CD4-positive, alpha-beta T cell (primary cell): Measurements from ENCODE around the gene MATN1. TPM values are rescaled to one million over a fixed set of nuclear protein-coding genes. Genes with fewer than 3 reads are reported as not detected.

Source experiments
- ATAC-seq: fragments of 200-7000 bp; cut with Tn5 transposase; one replicate; pipeline ENCODE4 v1.10.0; 2022; ENCODE audit warnings: mild to moderate bottlenecking; ENCODE audit not compliant: poor library complexity
- CTCF ChIA-PET: fragments of 350-600 bp; sonication (Branson Sonifier 250); formaldehyde crosslinking; loops from one replicate; lab custom pipeline; 2021; ENCODE audit warnings: antibody characterized with exemption, inconsistent platforms; lab: Charles Lee
- POLR2A ChIA-PET: fragments of 350-600 bp; sonication (Branson Sonifier 250); formaldehyde crosslinking; loops from one replicate; lab custom pipeline; 2021; ENCODE audit warnings: antibody characterized with exemption, inconsistent platforms; lab: Charles Lee
- DNase-seq, 14 experiments: peaks; one replicate each; pipeline ENCODE4 v3.0.0-alpha.2; 2013 to 2020; ENCODE audit warnings: mixed read lengths in 2 of 14
- H3K27ac ChIP-seq, 2 donors: one replicate each; pipeline versions ENCODE4 v1.5.1 to v1.7.0; 2013; ENCODE audit warnings: low read length in 2 of 2, low read depth in 1 of 2, mild to moderate bottlenecking in 1 of 2
- H3K27me3 ChIP-seq, 2 experiments: 1 replicate in 1 of 2; 2 replicates in 1 of 2; pipeline versions ENCODE4 v1.6.1 to v1.7.0; 2013; ENCODE audit warnings: low read length in 2 of 2, control low read depth in 1 of 2, mild to moderate bottlenecking in 1 of 2, moderate library complexity in 1 of 2; ENCODE audit not compliant: insufficient read depth in 2 of 2, control insufficient read depth in 1 of 2
- H3K36me3 ChIP-seq: one replicate; pipeline ENCODE4 v1.6.1; 2013; ENCODE audit warnings: low read length, control low read depth; ENCODE audit not compliant: insufficient read depth
- H3K4me1 ChIP-seq: one replicate; pipeline ENCODE4 v1.6.1; 2013; ENCODE audit warnings: low read length, control low read depth; ENCODE audit not compliant: insufficient read depth
- H3K4me3 ChIP-seq: one replicate; pipeline ENCODE4 v1.5.1; 2013; ENCODE audit warnings: mild to moderate bottlenecking, low read length, moderate library complexity
- H3K9me3 ChIP-seq, 2 experiments: 1 replicate in 1 of 2; 2 replicates in 1 of 2; pipeline versions ENCODE4 v1.6.1 to v1.7.0; 2013; ENCODE audit warnings: low read length in 2 of 2, mild to moderate bottlenecking in 2 of 2, control low read depth in 1 of 2, moderate library complexity in 1 of 2; ENCODE audit not compliant: control insufficient read depth in 1 of 2, insufficient read depth in 1 of 2
- H3K27ac Mint-ChIP-seq: one replicate; pipeline ENCODE4 v1.8.0; 2020; ENCODE audit warnings: mixed read lengths
- H3K27me3 Mint-ChIP-seq: one replicate; pipeline ENCODE4 v1.8.0; 2021; ENCODE audit warnings: mixed read lengths
- H3K36me3 Mint-ChIP-seq: one replicate; pipeline ENCODE4 v1.8.0; 2021; ENCODE audit warnings: low read depth, mixed read lengths
- H3K4me1 Mint-ChIP-seq: one replicate; pipeline ENCODE4 v1.8.0; 2021; ENCODE audit warnings: low read depth, mixed read lengths
- H3K4me3 Mint-ChIP-seq: one replicate; pipeline ENCODE4 v1.8.0; 2020; ENCODE audit warnings: mild to moderate bottlenecking, mixed read lengths
- H3K9me3 Mint-ChIP-seq: one replicate; pipeline ENCODE4 v1.8.0; 2020; ENCODE audit warnings: mixed read lengths
- CTCF ChIP-seq: fragments of 200-600 bp; IDR thresholded peaks from one replicate; pipeline ENCODE4 v1.8.0; 2022; ENCODE audit warnings: antibody characterized with exemption, mild to moderate bottlenecking
- intact Hi-C, 2 experiments: fragments of 100-400 bp; cut with DNase I in 1 of 2; cut with micrococcal nuclease in 1 of 2; formaldehyde crosslinking; loops; one replicate each; pipeline versions ENCODE4 v1.15.1 to v1.9.0; 2023 to 2025; cut with DNase I, micrococcal nuclease
- total RNA-seq, 174 experiments: library from RNA in 2 of 174; stranded (reverse) in 2 of 174; gene quantifications; one replicate each; pipeline ENCODE4 v1.2.3 and lab custom pipeline; 2021 to 2026

MATN1 gene
- total RNA-seq, 2 experiments from 2014 or later, result 2.5 to 2.7 TPM

- no peak for TF ChIP-seq CTCF
- CTCF ChIA-PET, result interaction anchor here (2.0 kb wide), 1 partner anchor 12 kb away, joined by 7 read pairs; no protein-coding TSS in a partner anchor
- H3K27me3 Mint-ChIP-seq, result no peaks in the 10 kb centered on the region
- H3K36me3 Mint-ChIP-seq, result peaks cover 66% of the 10 kb centered on the region
- peaks cover 41% of the 10 kb centered on the region for H3K36me3 ChIP-seq
- no peaks in the 10 kb centered on the region for H3K9me3 Mint-ChIP-seq
- H3K4me1 ChIP-seq, result peaks cover 26% of the 10 kb centered on the region
- H3K4me3 ChIP-seq, result no peak overlapping the region
- H3K27ac Mint-ChIP-seq, result peak overlapping the region; percentile 96
- intact Hi-C loops, result no loop called here
- peaks cover 19% of the 10 kb centered on the region for H3K4me1 Mint-ChIP-seq
- POLR2A ChIA-PET, result interaction anchor here (1.1 to 7.1 kb wide), 6 partner anchors 12 to 52 kb away, joined by 3 to 74 read pairs (median 9); partner anchors contain the start of gene LAPTM5
- no peak overlapping the region for H3K27ac ChIP-seq
- no peaks in the 10 kb centered on the region for H3K27me3 ChIP-seq
- ATAC-seq (no peak), DNase-seq (no peak)
- no peaks in the 10 kb centered on the region for H3K9me3 ChIP-seq
- peak overlapping the region; percentile 6 for H3K4me3 Mint-ChIP-seq
Measured at GRCh38 chr1:30731109-30731805, 7.9 kb upstream of the MATN1 start.

GRCh38 chr1:30730346-30731108, 7.1 kb upstream of the MATN1 start:
- peaks cover 37% of the 10 kb centered on the region for H3K36me3 ChIP-seq
- intact Hi-C loops, result no loop called here
- no peaks in the 10 kb centered on the region for H3K9me3 ChIP-seq
- H3K4me3 Mint-ChIP-seq, result no peak overlapping the region
- no peak overlapping the region for H3K4me3 ChIP-seq
- DNase-seq, result peak in 1 of 14 experiments; percentile 2
- ATAC-seq, result no peak
- H3K27ac Mint-ChIP-seq, result peak overlapping the region; percentile 96
- ChIA-PET POLR2A (interaction anchor here (1.0 to 7.1 kb wide), 8 partner anchors 8 to 53 kb away, joined by 3 to 74 read pairs (median 6); partner anchors contain the start of gene LAPTM5), CTCF (interaction anchor here (2.0 to 2.9 kb wide), 2 partner anchors 11 to 49 kb away, joined by 7 to 11 read pairs; no protein-coding TSS in a partner anchor)
- peaks cover 66% of the 10 kb centered on the region for H3K36me3 Mint-ChIP-seq
- H3K27ac ChIP-seq, result no peak overlapping the region
- no peaks in the 10 kb centered on the region for H3K9me3 Mint-ChIP-seq
- no peaks in the 10 kb centered on the region for H3K27me3 ChIP-seq
- H3K4me1 Mint-ChIP-seq, result peaks cover 19% of the 10 kb centered on the region
- H3K27me3 Mint-ChIP-seq, result no peaks in the 10 kb centered on the region
- TF ChIP-seq CTCF, result no peak
- H3K4me1 ChIP-seq, result peaks cover 26% of the 10 kb centered on the region

GRCh38 chr1:30729901-30730300, 6.5 kb upstream of the MATN1 start:
- ChIA-PET POLR2A (interaction anchor here (1.0 to 7.1 kb wide), 7 partner anchors 8 to 53 kb away, joined by 3 to 74 read pairs (median 8); partner anchors contain the start of gene LAPTM5), CTCF (interaction anchor here (2.0 to 2.9 kb wide), 2 partner anchors 11 to 50 kb away, joined by 7 to 11 read pairs; no protein-coding TSS in a partner anchor)
- ATAC-seq, result no peak
- no peak for TF ChIP-seq CTCF
- Histone ChIP-seq H3K27me3 (no peaks in the 10 kb centered on the region), H3K4me3 (no peak overlapping the region), H3K36me3 (peaks cover 34% of the 10 kb centered on the region), H3K9me3 (no peaks in the 10 kb centered on the region), H3K4me1 (peaks cover 26% of the 10 kb centered on the region), H3K27ac (no peak overlapping the region)
- DNase-seq, result no peak
- intact Hi-C loops, result no loop called here
- H3K4me3 Mint-ChIP-seq, result no peak overlapping the region
- no peak overlapping the region for H3K27ac Mint-ChIP-seq
- H3K36me3 Mint-ChIP-seq, result peaks cover 66% of the 10 kb centered on the region
- H3K27me3 Mint-ChIP-seq, result no peaks in the 10 kb centered on the region
- H3K4me1 Mint-ChIP-seq, result peaks cover 23% of the 10 kb centered on the region
- H3K9me3 Mint-ChIP-seq, result no peaks in the 10 kb centered on the region
